K562 (cell line): ENCODE measurements around the gene UQCRC1. TPM values are rescaled to one million over a fixed set of nuclear protein-coding genes. Genes with fewer than 3 reads are reported as not detected.

Source experiments
- ATAC-seq: fragments of 200-7000 bp; cut with Tn5 transposase; 3 replicates; pipeline ENCODE4 v1.9.1; 2020; ENCODE audit warnings: moderate library complexity
- BruUV-seq: library from RNA; stranded (reverse); fragments of 400-500 nt; replicated peaks from 2 replicates; lab custom pipeline; 2021; lab: Mats Ljungman, UMichigan
- CTCF ChIA-PET: fragments of 300-600 bp; formaldehyde crosslinking; extraction: SDS; loops from one replicate; lab custom pipeline; 2021; ENCODE audit warnings: low intra/inter-chr PET ratio; lab: Yijun Ruan, JAX
- POLR2A ChIA-PET: fragments of 300-600, 350-650 bp; sonication (Branson Sonifier 250); formaldehyde crosslinking; extraction: SDS; loops from one replicate; lab custom pipeline; 2021; ENCODE audit warnings: antibody characterized with exemption, inconsistent platforms; lab: Yijun Ruan, JAX
- DNase-seq, 4 experiments: peaks; one replicate each; pipeline versions ENCODE4 v3.0.0 to v3.0.0-alpha.2; 2011 to 2018; ENCODE audit warnings: low spot score in 3 of 4, mixed read lengths in 3 of 4; ENCODE audit errors: extremely low read depth in 1 of 4
- FAIRE-seq: peaks from 2 replicates; lab custom pipeline; 2011; peaks lifted over from hg19 to GRCh38; lab: Jason Lieb, UNC
- H2AFZ ChIP-seq: 2 replicates; pipeline ENCODE4 v1.6.0; 2011; ENCODE audit warnings: low read depth, low read length, control low read depth, inconsistent platforms
- H3K27ac ChIP-seq: fragments of 200-600 bp; 3 replicates; pipeline ENCODE4 v1.8.0; 2011; ENCODE audit warnings: low read depth, mild to moderate bottlenecking, control low read depth, inconsistent platforms, low read length, moderate library complexity, mixed read lengths; ENCODE audit errors: extremely low read depth
- H3K27me3 ChIP-seq, 2 experiments: fragments of 300-600 bp in 1 of 2; 2 replicates in 1 of 2; 3 replicates in 1 of 2; pipeline versions ENCODE4 v1.6.0 to v1.8.0; 2011; ENCODE audit warnings: inconsistent platforms in 2 of 2, low read length in 2 of 2, mild to moderate bottlenecking in 1 of 2, mixed read lengths in 1 of 2, moderate library complexity in 1 of 2; ENCODE audit not compliant: control insufficient read depth in 2 of 2, insufficient read depth in 2 of 2
- H3K36me3 ChIP-seq: fragments of 300-600 bp; 3 replicates; pipeline ENCODE4 v1.8.0; 2011; ENCODE audit warnings: mild to moderate bottlenecking, low read length, inconsistent platforms; ENCODE audit not compliant: control insufficient read depth, insufficient read depth
- H3K4me1 ChIP-seq, 2 experiments: fragments of 200-600 bp in 1 of 2; replicated peaks in 1 of 2; 2 replicates in 1 of 2; 3 replicates in 1 of 2; pipeline versions ENCODE4 v1.5.1 to v1.8.0; 2011; ENCODE audit warnings: inconsistent platforms in 2 of 2, low read length in 2 of 2, mild to moderate bottlenecking in 1 of 2, mixed read lengths in 1 of 2, moderate library complexity in 1 of 2; ENCODE audit not compliant: control insufficient read depth in 2 of 2, insufficient read depth in 2 of 2
- H3K4me2 ChIP-seq: 2 replicates; pipeline ENCODE4 v1.6.1; 2011; ENCODE audit warnings: low read length, control low read depth, inconsistent platforms, mixed read lengths; ENCODE audit not compliant: insufficient read depth
- H3K4me3 ChIP-seq: fragments of 200-600 bp; sonication (generic), shearing (Covaris generic); 2 replicates; pipeline ENCODE4 v1.5.1; 2016; ENCODE audit warnings: control low read depth, inconsistent platforms
- H3K79me2 ChIP-seq: fragments of 200-600 bp; 3 replicates; pipeline ENCODE4 v1.8.0; 2011; ENCODE audit warnings: low read length, inconsistent platforms; ENCODE audit not compliant: control insufficient read depth, insufficient read depth
- H3K9ac ChIP-seq, 2 experiments: 2 replicates each; pipeline versions ENCODE4 v1.6.0 to v1.6.1; 2011; ENCODE audit warnings: low read depth in 2 of 2, low read length in 2 of 2, control low read depth in 1 of 2, inconsistent platforms in 1 of 2, mild to moderate bottlenecking in 1 of 2, mixed read lengths in 1 of 2; ENCODE audit not compliant: insufficient read depth in 1 of 2
- H3K9me1 ChIP-seq: one replicate; pipeline ENCODE4 v1.6.0; 2011; ENCODE audit warnings: inconsistent platforms, mild to moderate bottlenecking, low read length, moderate library complexity; ENCODE audit not compliant: control insufficient read depth, insufficient read depth
- H3K9me3 ChIP-seq: replicated peaks from 2 replicates; pipeline ENCODE4 v1.5.1; 2011; ENCODE audit warnings: low read depth, low read length, inconsistent platforms; ENCODE audit not compliant: control insufficient read depth, insufficient read depth
- H4K20me1 ChIP-seq: replicated peaks from 2 replicates; pipeline ENCODE4 v1.6.1; 2011; ENCODE audit warnings: low read length, inconsistent platforms, mixed read lengths; ENCODE audit not compliant: control insufficient read depth, insufficient read depth
- ETV1 ChIP-seq: fragments of 450-650 bp; conservative IDR thresholded peaks from 2 replicates; pipeline ENCODE4 v1.6.1; 2016; ENCODE audit warnings: missing genetic modification characterization, control low read depth, low read depth, missing compliant biosample characterization
- GABPB1 ChIP-seq: sonication (generic); formaldehyde crosslinking; IDR thresholded peaks from 2 replicates; pipeline ENCODE4 v1.8.0; 2022; ENCODE audit warnings: mild to moderate bottlenecking, missing genetic modification reagents
- MAFG ChIP-seq: fragments of 450-650 bp; conservative IDR thresholded peaks from 2 replicates; pipeline ENCODE4 v1.6.1; 2016; ENCODE audit warnings: missing genetic modification characterization, missing compliant biosample characterization
- MIER1 ChIP-seq: fragments of 450-650 bp; IDR thresholded peaks from 2 replicates; pipeline ENCODE4 v1.6.1; 2016; ENCODE audit warnings: antibody characterized with exemption, mild to moderate bottlenecking, low read depth
- NFIC ChIP-seq: fragments of 450-650 bp; IDR thresholded peaks from 2 replicates; pipeline ENCODE4 v1.6.1; 2017; ENCODE audit warnings: mild to moderate bottlenecking, inconsistent platforms
- SIN3A ChIP-seq, 2 experiments: fragments of 150-350 bp in 1 of 2; IDR thresholded peaks; 2 replicates each; pipeline ENCODE4 v1.6.1; 2011 to 2016; ENCODE audit warnings: borderline replicate concordance in 2 of 2, low read depth in 2 of 2, low read length in 2 of 2, mild to moderate bottlenecking in 2 of 2, moderate library complexity in 2 of 2; ENCODE audit not compliant: control insufficient read depth in 1 of 2
- SP2 ChIP-seq: IDR thresholded peaks from 2 replicates; pipeline ENCODE4 v1.6.1; 2011; ENCODE audit warnings: mild to moderate bottlenecking, low read depth, low read length, moderate library complexity; ENCODE audit not compliant: poor library complexity, severe bottlenecking; ENCODE audit errors: extremely low read depth
- STAT5B ChIP-seq: fragments of 250-450 bp; sonication (Bioruptor Pico); IDR thresholded peaks from 2 replicates; pipeline ENCODE4 v1.8.0; 2021; ENCODE audit warnings: mild to moderate bottlenecking, inconsistent platforms
- ZNF212 ChIP-seq: fragments of 450-650 bp; formaldehyde crosslinking; IDR thresholded peaks from 2 replicates; pipeline ENCODE4 v1.4.0; 2020; ENCODE audit warnings: mild to moderate bottlenecking
- WGBS: fragments of 100-300 bp; shearing (Covaris generic); methylation state at CpG from one replicate; pipeline ENCODE4 v1.1.6; 2016; ENCODE audit warnings: low coverage, mixed read lengths; ENCODE audit not compliant: insufficient coverage; ENCODE audit errors: missing lambda C conversion rate; 5-methylcytosine and 5-hydroxymethylcytosine counted together
- in situ Hi-C: fragments of 300-500 bp; cut with MboI; formaldehyde crosslinking; loops from 4 replicates; pipeline ENCODE4 v1.15.0; 2018; ENCODE audit warnings: inconsistent platforms, mixed read lengths
- intact Hi-C: fragments of 100-400 bp; cut with micrococcal nuclease; formaldehyde crosslinking; loops from 2 replicates; pipeline ENCODE4 v1.14.2; 2022
- polyA plus RNA-seq, 8 experiments: library from polyadenylated mRNA; depleted of rRNA in 4 of 8; stranded (reverse) in 5 of 8; unstranded in 3 of 8; fragments of >200 nt; fragmentation: Nextera tagmentation in 2 of 8; fragmentation: Illumina TruSeq in 1 of 8; extraction: Ambion mirVana in 2 of 8; extraction: Trizol in 1 of 8; gene quantifications; 2 replicates each; pipeline versions ENCODE4 v1.2.1 to v1.2.3, GENCODE V29; 2011 to 2014; ENCODE audit warnings: inconsistent platforms in 1 of 8, missing spikeins in 1 of 8
- total RNA-seq, 7 experiments: library from RNA; depleted of rRNA in 6 of 7; stranded (reverse); fragments of >200 nt in 6 of 7; fragmentation: Illumina TruSeq in 2 of 7; extraction: Trizol in 2 of 7; gene quantifications; 2 replicates each; pipeline versions ENCODE4 v1.2.1 to v1.2.3, GENCODE V29; 2011 to 2021; ENCODE audit warnings: low replicate concordance in 1 of 7
- TF ChIP-seq, protein P1 (sequence below): fragments of 450-650 bp; formaldehyde crosslinking; IDR thresholded peaks from 2 replicates; pipeline ENCODE4 v1.4.0; 2020; ENCODE audit warnings: mild to moderate bottlenecking, mixed read lengths
- TF ChIP-seq, protein P2 (sequence below): fragments of 450-650 bp; formaldehyde crosslinking; IDR thresholded peaks from 2 replicates; pipeline ENCODE4 v1.4.0; 2022; ENCODE audit warnings: missing genetic modification characterization
- TF ChIP-seq, protein P3 (sequence below): sonication (generic); formaldehyde crosslinking; IDR thresholded peaks from 2 replicates; pipeline ENCODE4 v1.9.0; 2022; ENCODE audit warnings: mild to moderate bottlenecking, missing genetic modification reagents

The UQCRC1 gene
- total and polyA plus RNA-seq, 9 of the 15 experiments (the other 6 are each of a cell fraction or from before 2014, with no cell fraction given) = 125 to 424 (median 268) TPM

DNA sequence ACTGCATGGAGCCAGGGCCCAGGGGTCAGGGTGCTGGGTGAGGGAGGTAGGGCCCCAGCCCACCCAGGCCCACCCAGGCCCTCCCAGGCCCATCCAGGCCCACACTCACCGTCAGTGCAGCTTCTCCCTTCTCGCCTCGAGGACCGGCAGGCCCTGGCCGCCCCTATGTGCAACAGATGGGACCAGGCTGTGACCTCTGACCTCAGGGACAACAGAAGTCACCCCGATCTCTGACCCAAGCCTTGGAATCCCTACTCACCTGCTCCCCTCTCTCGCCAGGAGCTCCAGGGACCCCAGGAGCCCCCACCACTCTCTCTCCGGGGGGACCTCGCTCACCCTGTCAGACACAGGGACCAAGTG is 43.1 kb downstream of the UQCRC1 start (continued):
- TF ChIP-seq ETV1 (tag) (no peak), STAT5B (CRISPR knock-in tag) (no peak), SIN3A (IDR thresholded peaks at IDR 0.05; ENCODE audit: borderline replicate concordance in 2 of 2, control insufficient read depth in 1 of 2, low read depth in 2 of 2, low read length in 2 of 2) (no peak)
- TF ChIP-seq, all 486 proteins: peak for 0

DNA sequence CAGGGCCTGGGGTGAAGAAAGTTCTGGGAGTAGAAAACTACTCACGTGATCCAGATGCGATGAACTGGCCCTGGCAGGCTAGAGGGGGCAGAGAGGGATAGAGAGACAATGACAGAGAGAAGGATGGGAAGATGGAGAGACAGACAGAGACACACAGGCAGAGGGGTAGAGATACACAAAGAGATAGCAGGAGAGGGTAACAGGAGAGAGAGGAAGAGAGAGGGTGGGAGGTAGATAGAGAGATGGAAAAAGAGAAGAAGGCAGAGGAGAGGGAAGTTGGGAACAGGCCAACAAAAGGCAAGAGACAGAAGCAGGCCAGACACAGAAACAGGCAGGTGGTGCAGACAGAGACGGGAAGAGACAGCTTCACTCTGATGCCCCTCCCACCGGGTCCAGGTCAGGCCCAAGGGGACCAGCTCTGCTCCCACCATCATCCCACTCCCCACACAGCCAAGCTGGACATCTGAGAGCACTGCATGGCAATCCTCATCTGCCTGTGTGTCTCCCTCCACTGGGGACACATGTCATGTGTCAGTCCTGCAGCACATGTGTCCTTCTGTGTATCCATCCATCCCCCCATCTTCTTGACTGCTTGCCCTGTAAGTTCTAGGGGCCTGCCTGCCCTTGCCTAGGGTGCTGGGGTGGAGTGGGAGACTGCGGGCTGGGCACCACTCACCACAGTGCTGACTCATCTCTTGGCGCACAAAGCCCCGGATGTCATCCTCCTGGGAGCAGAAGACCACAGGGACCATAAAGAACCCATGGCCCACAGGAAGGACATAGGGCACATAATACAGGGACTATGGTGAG is 43.6 kb downstream of the UQCRC1 start:
- Histone ChIP-seq H3K27ac (no peak overlapping the region), H3K4me1 (peaks cover 5 to 50% of the 10 kb centered on the region in 2 experiments; a peak in 3 of 5 replicates), H3K4me3 (no peak overlapping the region), H3K79me2 (no peaks in the 10 kb centered on the region), H4K20me1 (no peaks in the 10 kb centered on the region), H3K36me3 (no peaks in the 10 kb centered on the region), H3K27me3 (no peaks in the 10 kb centered on the region), H3K4me2 (no peak overlapping the region), H3K9me1 (no peaks in the 10 kb centered on the region), H3K9ac (no peak overlapping the region; a peak in 1 of 4 replicates), H2AFZ (no peak overlapping the region), H3K9me3 (no peaks in the 10 kb centered on the region)
- in situ Hi-C loops (no loop called here), intact Hi-C loops (no loop called here)
- FAIRE-seq = no peak
- 34% methylated on average over 7 of the region's 7 CpGs for WGBS
- no peak for TF ChIP-seq SP2
- TF ChIP-seq, protein P1, sequence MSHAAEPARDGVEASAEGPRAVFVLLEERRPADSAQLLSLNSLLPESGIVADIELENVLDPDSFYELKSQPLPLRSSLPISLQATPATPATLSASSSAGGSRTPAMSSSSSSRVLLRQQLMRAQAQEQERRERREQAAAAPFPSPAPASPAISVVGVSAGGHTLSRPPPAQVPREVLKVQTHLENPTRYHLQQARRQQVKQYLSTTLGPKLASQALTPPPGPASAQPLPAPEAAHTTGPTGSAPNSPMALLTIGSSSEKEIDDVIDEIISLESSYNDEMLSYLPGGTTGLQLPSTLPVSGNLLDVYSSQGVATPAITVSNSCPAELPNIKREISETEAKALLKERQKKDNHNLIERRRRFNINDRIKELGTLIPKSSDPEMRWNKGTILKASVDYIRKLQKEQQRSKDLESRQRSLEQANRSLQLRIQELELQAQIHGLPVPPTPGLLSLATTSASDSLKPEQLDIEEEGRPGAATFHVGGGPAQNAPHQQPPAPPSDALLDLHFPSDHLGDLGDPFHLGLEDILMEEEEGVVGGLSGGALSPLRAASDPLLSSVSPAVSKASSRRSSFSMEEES (CRISPR knock-in tag) = peak; percentile 26
- TF ChIP-seq MIER1 = no peak
- no peak for TF ChIP-seq ZNF212 (CRISPR knock-in tag)
- peak; percentile 48 for TF ChIP-seq NFIC
- TF ChIP-seq, protein P2, sequence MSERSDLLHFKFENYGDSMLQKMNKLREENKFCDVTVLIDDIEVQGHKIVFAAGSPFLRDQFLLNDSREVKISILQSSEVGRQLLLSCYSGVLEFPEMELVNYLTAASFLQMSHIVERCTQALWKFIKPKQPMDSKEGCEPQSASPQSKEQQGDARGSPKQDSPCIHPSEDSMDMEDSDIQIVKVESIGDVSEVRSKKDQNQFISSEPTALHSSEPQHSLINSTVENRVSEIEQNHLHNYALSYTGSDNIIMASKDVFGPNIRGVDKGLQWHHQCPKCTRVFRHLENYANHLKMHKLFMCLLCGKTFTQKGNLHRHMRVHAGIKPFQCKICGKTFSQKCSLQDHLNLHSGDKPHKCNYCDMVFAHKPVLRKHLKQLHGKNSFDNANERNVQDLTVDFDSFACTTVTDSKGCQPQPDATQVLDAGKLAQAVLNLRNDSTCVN = 0 out of 2 replicates have a peak, but pooled peaks have one; percentile 73
- 0 out of 2 replicates have a peak, but pooled peaks have one; percentile 11 for TF ChIP-seq MAFG (tag)
- TF ChIP-seq GABPB1 = no peak
- TF ChIP-seq, protein P3, sequence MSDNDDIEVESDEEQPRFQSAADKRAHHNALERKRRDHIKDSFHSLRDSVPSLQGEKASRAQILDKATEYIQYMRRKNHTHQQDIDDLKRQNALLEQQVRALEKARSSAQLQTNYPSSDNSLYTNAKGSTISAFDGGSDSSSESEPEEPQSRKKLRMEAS (CRISPR knock-in tag) = peak; percentile 50
- no peak for ATAC-seq
- DNase-seq = no peak
- POLR2A ChIA-PET = no interaction called here
- CTCF ChIA-PET = no interaction called here
- BruUV-seq = no TSS peak
